ENCODE measurements around the gene OGFOD1.

GRCh38 chr16:56414366-56414765 lies 37.0 kb upstream of the OGFOD1 start:
- TF ChIP-seq CTCF (conservative IDR thresholded peaks at IDR 0.05; ENCODE audit: low read depth, low read length) (no peak), EZH2phosphoT487 (IDR thresholded peaks at IDR 0.05; ENCODE audit: borderline replicate concordance, low read length) (no peak)

All from PC-3 (cell line).